ENCODE results near the gene CAMTA1. TPM values are rescaled to one million over a fixed set of nuclear protein-coding genes. Genes with fewer than 3 reads are reported as not detected.

The CAMTA1 gene
- total RNA-seq, 1 donor from 2014 or later: 40.9 TPM

- no peak for DNase-seq (ENCODE audit: low read depth in 2 of 2)
Measured at GRCh38 chr1:6923955-6924881, 139.0 kb downstream of the CAMTA1 start.

GRCh38 chr1:6924891-6925290, 139.6 kb downstream of the CAMTA1 start:
- DNase-seq (ENCODE audit: low read depth in 2 of 2): no peak

- DNase-seq (ENCODE audit: low read depth in 2 of 2): no peak
Measured at GRCh38 chr1:6927626-6928025, 142.4 kb downstream of the CAMTA1 start.

- no peak for DNase-seq (ENCODE audit: low read depth in 2 of 2)
Measured at GRCh38 chr1:6928106-6928885, 143.0 kb downstream of the CAMTA1 start.

DNA sequence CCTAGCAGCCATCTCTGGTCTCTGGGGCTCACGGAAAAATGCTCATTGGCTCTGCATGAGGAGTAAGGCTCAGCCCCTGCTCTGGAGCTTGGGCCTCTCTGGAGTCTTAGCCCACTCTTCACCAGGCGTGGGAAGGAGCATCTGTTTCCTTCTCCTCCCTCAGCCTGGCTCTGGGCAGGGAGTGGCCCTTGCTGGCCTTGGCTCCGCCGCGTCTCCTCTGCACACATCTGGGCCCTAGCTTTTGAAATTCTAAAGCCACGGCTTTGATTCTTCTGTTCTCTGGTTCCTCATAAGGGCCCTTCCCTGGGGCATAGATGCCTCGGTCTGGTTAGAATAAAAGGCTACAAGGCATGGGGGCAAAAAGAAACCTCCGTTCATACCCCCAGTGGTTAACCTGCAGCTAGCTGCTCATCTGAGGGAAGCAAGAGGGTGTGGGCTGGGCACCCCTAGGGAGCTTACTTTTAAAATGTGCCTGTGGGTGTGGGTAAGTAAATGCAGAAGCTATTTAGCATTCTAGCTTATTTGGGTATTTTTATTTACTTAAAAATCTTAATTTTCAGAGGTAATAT, 145.6 kb downstream of the CAMTA1 start:
- no peak for DNase-seq (ENCODE audit: low read depth in 2 of 2)

DNA sequence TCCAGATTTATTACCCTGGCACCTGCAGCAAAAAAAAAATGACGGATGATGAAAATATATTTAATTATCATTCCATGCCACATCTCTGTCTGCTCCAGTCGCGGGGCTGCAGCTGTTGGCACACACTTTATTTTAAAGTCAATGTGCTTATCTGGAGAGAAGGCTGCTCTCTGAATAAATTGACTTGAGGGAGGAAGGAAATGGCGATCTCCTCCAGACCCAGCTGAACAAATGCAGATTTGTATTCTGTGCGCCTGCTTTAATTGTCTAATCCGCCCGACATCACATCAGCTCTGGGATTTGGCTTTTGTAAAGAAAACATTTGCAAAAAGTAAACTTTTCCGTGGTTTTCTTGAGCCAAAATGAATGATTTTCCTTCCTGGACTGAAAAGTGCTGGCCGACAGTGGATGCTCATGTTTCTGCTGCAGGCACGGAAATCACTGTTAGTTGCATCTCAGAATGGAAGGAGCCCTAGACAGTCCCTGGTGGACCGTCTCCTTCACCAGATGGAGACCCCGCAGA, 150.2 kb downstream of the CAMTA1 start:
- peak; percentile 48 for DNase-seq (ENCODE audit: low read depth in 2 of 2)

DNA sequence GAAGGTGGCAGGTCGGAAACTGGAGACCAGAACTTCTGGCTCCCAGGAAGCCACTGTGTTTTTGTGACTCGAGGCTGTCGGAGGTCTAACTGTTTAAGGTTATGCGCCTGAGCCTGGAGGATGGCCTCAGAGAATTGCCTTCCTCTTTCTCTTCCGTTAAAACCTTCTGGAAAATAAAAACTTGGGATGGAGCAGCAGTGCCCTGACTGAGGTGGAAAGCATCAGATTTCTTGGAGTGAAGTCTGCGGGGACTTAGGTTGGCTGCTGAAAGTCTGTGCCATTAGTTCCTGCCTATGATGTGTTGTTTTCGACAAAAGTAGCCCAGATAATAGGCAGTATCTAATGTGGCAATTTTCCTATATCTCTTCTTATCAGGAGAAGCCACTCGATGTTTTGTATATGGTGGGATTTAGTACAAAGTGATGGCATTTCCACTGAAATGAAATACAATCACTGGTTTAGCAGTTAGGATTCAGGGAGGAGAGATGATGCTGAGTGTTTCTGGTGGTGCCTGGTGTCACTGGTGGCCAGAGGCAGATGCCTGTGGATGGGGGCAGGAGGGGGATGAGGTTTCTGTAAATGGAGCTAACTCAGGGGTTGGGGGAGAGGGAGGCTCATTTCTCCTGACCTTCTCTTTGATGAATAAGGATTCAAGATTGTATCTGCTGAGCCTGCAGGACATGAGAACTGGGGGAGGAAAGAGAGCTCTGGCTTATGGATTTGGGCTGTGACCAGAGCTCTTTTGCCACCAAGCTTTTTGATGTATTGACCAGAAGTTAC, 150.8 kb downstream of the CAMTA1 start:
- DNase-seq (ENCODE audit: low read depth in 2 of 2): no peak

GRCh38 chr1:6937048-6937447, 151.8 kb downstream of the CAMTA1 start:
- no peak for DNase-seq (ENCODE audit: low read depth in 2 of 2)

DNA sequence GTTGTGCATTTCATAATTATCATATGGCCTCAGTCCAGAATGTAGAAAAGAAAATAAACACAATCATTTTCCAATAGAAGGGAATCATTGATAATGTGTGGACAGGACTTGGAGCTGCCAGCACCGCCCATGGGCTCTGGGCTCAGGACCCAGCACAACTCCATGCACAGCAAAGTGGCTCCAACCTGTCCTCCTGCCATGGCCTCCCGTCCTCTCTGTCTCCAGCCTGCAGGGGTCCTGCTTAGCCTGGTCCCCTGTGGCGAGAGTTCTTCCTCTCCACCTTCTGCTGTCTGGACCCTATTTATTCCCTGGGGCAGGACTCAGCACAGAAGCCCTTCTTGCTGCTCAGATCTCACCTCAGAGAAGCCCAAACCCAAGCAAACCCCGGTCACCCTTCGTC, 154.1 kb downstream of the CAMTA1 start:
- no peak for DNase-seq (ENCODE audit: low read depth in 2 of 2)

DNA sequence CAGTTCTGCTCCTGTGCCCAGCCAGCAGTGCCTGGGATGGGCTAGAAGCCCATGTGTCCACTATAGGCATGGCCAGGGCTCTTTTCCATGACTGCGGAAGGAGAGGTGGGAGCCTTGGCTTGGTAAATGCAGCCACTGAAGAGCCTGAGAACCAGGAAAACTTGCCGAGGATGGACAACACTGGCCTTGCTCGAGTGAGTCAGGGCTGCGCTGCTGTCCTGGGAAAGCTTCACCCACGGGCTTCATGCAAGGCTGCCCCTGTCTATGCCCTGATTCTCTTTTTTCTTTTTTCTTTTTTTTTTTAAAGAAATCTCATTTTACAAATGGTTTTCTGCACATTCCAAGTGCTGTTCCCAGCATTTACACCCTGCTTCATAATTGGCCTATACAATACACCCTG, 156.5 kb downstream of the CAMTA1 start:
- no peak for DNase-seq (ENCODE audit: low read depth in 2 of 2)

GRCh38 chr1:6942990-6943389, 157.7 kb downstream of the CAMTA1 start:
- no peak for DNase-seq (ENCODE audit: low read depth in 2 of 2)

DNA sequence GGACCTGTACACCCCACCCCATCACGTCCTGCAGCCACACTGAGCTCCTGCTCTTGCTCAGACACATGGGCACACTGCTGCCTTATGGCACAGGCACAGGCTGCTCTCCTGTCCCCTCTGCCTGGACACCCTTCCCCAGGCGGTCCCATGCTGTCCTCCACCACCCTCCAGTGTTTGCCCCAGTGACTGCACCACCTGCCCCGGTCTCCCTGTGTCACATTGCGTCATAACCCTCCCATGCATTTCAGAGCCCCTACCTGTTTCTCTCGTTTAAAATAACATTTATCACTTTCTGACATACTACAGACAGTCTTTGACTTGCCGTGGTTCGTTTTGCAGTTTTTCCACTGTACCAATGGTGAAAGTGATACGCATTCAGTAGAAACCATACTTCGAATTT, 159.2 kb downstream of the CAMTA1 start:
- DNase-seq (ENCODE audit: low read depth in 2 of 2): no peak

- DNase-seq (ENCODE audit: low read depth in 2 of 2): no peak
Measured at GRCh38 chr1:6947952-6948351, 162.7 kb downstream of the CAMTA1 start.

DNA sequence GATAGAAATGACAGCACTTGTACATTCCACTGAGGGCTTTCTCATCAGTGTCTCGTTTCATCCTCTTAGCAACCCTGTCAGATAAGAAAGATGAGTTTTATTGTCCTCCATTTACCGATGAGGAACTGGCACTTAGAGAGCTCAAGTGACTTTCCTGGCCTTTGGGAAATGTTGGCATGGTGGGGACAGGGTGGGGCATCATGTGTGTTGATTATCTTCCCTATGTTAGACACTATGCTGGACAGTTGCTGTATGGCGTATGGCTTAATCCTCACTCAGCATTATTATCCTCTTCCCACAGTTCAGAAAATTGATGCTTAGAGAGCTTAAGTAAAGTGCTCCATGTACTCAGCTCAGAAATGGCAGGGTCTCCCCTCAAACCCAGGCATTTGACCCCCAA, 163.2 kb downstream of the CAMTA1 start:
- no peak for DNase-seq (ENCODE audit: low read depth in 2 of 2)

GRCh38 chr1:6948861-6949260, 163.6 kb downstream of the CAMTA1 start:
- no peak for DNase-seq (ENCODE audit: low read depth in 2 of 2)

DNA sequence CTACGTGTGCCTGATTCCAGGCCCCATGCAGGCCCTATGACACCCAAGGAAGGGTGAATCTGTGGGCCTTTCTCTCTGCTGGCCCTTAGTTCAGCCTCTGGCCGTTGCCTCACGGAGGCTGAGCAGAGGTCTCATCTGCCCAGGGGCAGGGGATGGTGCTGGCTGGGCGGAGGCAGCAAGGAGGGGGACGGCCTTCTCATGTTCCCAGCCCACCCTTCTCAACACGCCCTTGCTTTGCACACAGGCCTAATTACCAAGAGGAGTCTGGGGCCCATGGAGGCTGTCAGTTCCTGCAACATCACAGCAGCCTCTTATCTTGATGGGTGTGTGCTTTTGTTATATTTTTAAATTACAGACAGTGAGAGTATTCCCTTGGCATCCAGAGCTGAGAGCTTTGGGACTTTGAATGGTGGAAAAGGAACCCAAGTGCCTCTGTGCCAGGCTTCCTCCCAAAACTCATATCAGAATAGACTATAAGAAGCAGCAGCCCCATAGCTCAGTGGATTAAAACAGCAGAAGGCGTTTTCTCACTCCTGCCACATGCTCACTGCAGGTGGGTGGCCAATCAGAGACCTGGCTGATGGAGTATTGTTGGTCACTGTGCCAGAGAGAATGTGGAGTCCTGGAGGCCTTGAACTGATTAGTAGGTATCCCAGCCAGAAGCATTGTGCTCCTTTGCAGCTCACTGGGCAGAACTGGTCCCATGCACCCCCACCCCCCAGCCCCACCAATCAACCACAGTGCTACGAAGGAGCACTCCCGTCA, 164.9 kb downstream of the CAMTA1 start:
- no peak for DNase-seq (ENCODE audit: low read depth in 2 of 2)

- no peak for DNase-seq (ENCODE audit: low read depth in 2 of 2)
Measured at GRCh38 chr1:6951536-6951935, 166.3 kb downstream of the CAMTA1 start.

GRCh38 chr1:6953216-6953615, 168.0 kb downstream of the CAMTA1 start:
- no peak for DNase-seq (ENCODE audit: low read depth in 2 of 2)

GRCh38 chr1:6953907-6954364, 168.7 kb downstream of the CAMTA1 start:
- DNase-seq (ENCODE audit: low read depth in 2 of 2): no peak

GRCh38 chr1:6954591-6954990, 169.3 kb downstream of the CAMTA1 start:
- DNase-seq (ENCODE audit: low read depth in 2 of 2): no peak

Measured in lung microvascular endothelial cell (primary cell).